WTC11 (cell line): Measurements from ENCODE around the gene KDM3B. TPM values are rescaled to one million over a fixed set of nuclear protein-coding genes. Genes with fewer than 3 reads are reported as not detected.
"Not testable (repeated sequence)": the region's sequence is repeated elsewhere in the genome, so short reads cannot be mapped to it uniquely, and the experiment has no call there.

ENCODE experiments used
- ATAC-seq: fragments of 200-7000 bp; cut with Tn5 transposase; 2 replicates; pipeline ENCODE4 v1.10.0; 2021; ENCODE audit warnings: mild to moderate bottlenecking, moderate library complexity
- CTCF ChIA-PET: fragments of 300-600 bp; sonication (Branson Sonifier 250); formaldehyde crosslinking; loops from one replicate; lab custom pipeline; 2021; ENCODE audit warnings: antibody characterized with exemption; lab: Charles Lee
- POLR2A ChIA-PET: fragments of 350-600 bp; sonication (Branson Sonifier 250); formaldehyde crosslinking; loops from one replicate; lab custom pipeline; 2021; ENCODE audit warnings: antibody characterized with exemption; lab: Charles Lee
- DNase-seq: peaks from one replicate; pipeline ENCODE4 v3.0.0; 2021; ENCODE audit warnings: low spot score
- H3K27ac Mint-ChIP-seq: 2 replicates; pipeline ENCODE4 v1.8.0; 2021; ENCODE audit warnings: mixed read lengths
- H3K27me3 Mint-ChIP-seq: 2 replicates; pipeline ENCODE4 v1.8.0; 2021; ENCODE audit warnings: low read depth, mild to moderate bottlenecking, moderate library complexity, mixed read lengths
- H3K36me3 Mint-ChIP-seq: 2 replicates; pipeline ENCODE4 v1.8.0; 2021; ENCODE audit warnings: mixed read lengths
- H3K4me1 Mint-ChIP-seq: 2 replicates; pipeline ENCODE4 v1.8.0; 2022; ENCODE audit warnings: mixed read lengths
- H3K4me3 Mint-ChIP-seq: 2 replicates; pipeline ENCODE4 v1.8.0; 2021; ENCODE audit warnings: mild to moderate bottlenecking, moderate library complexity, mixed read lengths
- H3K9me3 Mint-ChIP-seq: 2 replicates; pipeline ENCODE4 v1.8.0; 2021; ENCODE audit warnings: mixed read lengths
- CREM ChIP-seq: sonication (generic); formaldehyde crosslinking; IDR thresholded peaks from 2 replicates; pipeline ENCODE4 v1.8.1; 2022; ENCODE audit warnings: mild to moderate bottlenecking, missing genetic modification reagents, moderate library complexity
- FOXJ3 ChIP-seq: sonication (generic); formaldehyde crosslinking; IDR thresholded peaks from 2 replicates; pipeline ENCODE4 v1.9.0; 2021; ENCODE audit warnings: missing genetic modification reagents, mild to moderate bottlenecking, borderline replicate concordance
- NFYB ChIP-seq: sonication (generic); formaldehyde crosslinking; conservative IDR thresholded peaks from 2 replicates; pipeline ENCODE4 v1.8.0; 2022; ENCODE audit warnings: low read depth, missing genetic modification reagents
- NR1H2 ChIP-seq: sonication (generic); formaldehyde crosslinking; IDR thresholded peaks from 2 replicates; pipeline ENCODE4 v1.9.0; 2021; ENCODE audit warnings: mild to moderate bottlenecking, moderate library complexity, missing genetic modification reagents
- SP1 ChIP-seq: sonication (generic); formaldehyde crosslinking; conservative IDR thresholded peaks from 2 replicates; pipeline ENCODE4 v1.8.1; 2022; ENCODE audit warnings: missing genetic modification reagents
- ZNF138 ChIP-seq: sonication (generic); formaldehyde crosslinking; conservative IDR thresholded peaks from 2 replicates; pipeline ENCODE4 v1.8.1; 2022; ENCODE audit warnings: mild to moderate bottlenecking, moderate library complexity, missing genetic modification reagents
- ZNF263 ChIP-seq: sonication (generic); formaldehyde crosslinking; IDR thresholded peaks from 2 replicates; pipeline ENCODE4 v1.8.1; 2022; ENCODE audit warnings: low read depth, mild to moderate bottlenecking, moderate library complexity, missing genetic modification reagents
- ZNF396 ChIP-seq: fragments of 250-450 bp; sonication (Bioruptor Pico); IDR thresholded peaks from 2 replicates; pipeline ENCODE4 v1.8.0; 2021; ENCODE audit warnings: mild to moderate bottlenecking, moderate library complexity, borderline replicate concordance
- ZNF416 ChIP-seq: fragments of 250-450 bp; sonication (Bioruptor Pico); IDR thresholded peaks from 2 replicates; pipeline ENCODE4 v1.9.0; 2021; ENCODE audit warnings: mild to moderate bottlenecking, inconsistent platforms
- ZNF671 ChIP-seq: fragments of 250-450 bp; sonication (Bioruptor Pico); IDR thresholded peaks from 2 replicates; pipeline ENCODE4 v1.8.0; 2021; ENCODE audit warnings: mild to moderate bottlenecking
- total RNA-seq: library from RNA; stranded (reverse); gene quantifications from 3 replicates; pipeline ENCODE4 v1.2.3, GENCODE V29; 2021
- TF ChIP-seq, protein P1 (sequence below): fragments of 200-600 bp; IDR thresholded peaks from 2 replicates; pipeline ENCODE4 v1.8.0; 2022; ENCODE audit warnings: antibody characterized with exemption
- TF ChIP-seq, protein P2 (sequence below): sonication (generic); formaldehyde crosslinking; IDR thresholded peaks from 2 replicates; pipeline ENCODE4 v1.8.0; 2022; ENCODE audit warnings: mild to moderate bottlenecking, missing genetic modification reagents
- TF ChIP-seq, protein P3 (sequence below): sonication (generic); formaldehyde crosslinking; IDR thresholded peaks from 2 replicates; pipeline ENCODE4 v1.8.1; 2022; ENCODE audit warnings: low read depth, missing genetic modification reagents, borderline replicate concordance
- TF ChIP-seq, protein P4 (sequence below): sonication (generic); formaldehyde crosslinking; IDR thresholded peaks from 2 replicates; pipeline ENCODE4 v1.8.1; 2022; ENCODE audit warnings: missing genetic modification reagents, borderline replicate concordance
- TF ChIP-seq, protein P5 (sequence below): sonication (generic); formaldehyde crosslinking; IDR thresholded peaks from 2 replicates; pipeline ENCODE4 v1.8.1; 2023; ENCODE audit warnings: mild to moderate bottlenecking, missing genetic modification reagents, moderate library complexity
- TF ChIP-seq, protein P6 (sequence below): sonication (generic); formaldehyde crosslinking; IDR thresholded peaks from 2 replicates; pipeline ENCODE4 v1.8.0; 2022; ENCODE audit warnings: mild to moderate bottlenecking, missing genetic modification reagents
- TF ChIP-seq, protein P7 (sequence below): sonication (generic); formaldehyde crosslinking; IDR thresholded peaks from 2 replicates; pipeline ENCODE4 v1.8.0; 2023; ENCODE audit warnings: missing genetic modification reagents, mild to moderate bottlenecking, borderline replicate concordance
- TF ChIP-seq, protein P8 (sequence below): fragments of 250-450 bp; sonication (Bioruptor Pico); IDR thresholded peaks from 2 replicates; pipeline ENCODE4 v1.9.0; 2021; ENCODE audit warnings: moderate library complexity, mild to moderate bottlenecking, inconsistent platforms, borderline replicate concordance

The KDM3B gene
- total RNA-seq, 1 experiment from 2014 or later = 87.9 TPM

DNA sequence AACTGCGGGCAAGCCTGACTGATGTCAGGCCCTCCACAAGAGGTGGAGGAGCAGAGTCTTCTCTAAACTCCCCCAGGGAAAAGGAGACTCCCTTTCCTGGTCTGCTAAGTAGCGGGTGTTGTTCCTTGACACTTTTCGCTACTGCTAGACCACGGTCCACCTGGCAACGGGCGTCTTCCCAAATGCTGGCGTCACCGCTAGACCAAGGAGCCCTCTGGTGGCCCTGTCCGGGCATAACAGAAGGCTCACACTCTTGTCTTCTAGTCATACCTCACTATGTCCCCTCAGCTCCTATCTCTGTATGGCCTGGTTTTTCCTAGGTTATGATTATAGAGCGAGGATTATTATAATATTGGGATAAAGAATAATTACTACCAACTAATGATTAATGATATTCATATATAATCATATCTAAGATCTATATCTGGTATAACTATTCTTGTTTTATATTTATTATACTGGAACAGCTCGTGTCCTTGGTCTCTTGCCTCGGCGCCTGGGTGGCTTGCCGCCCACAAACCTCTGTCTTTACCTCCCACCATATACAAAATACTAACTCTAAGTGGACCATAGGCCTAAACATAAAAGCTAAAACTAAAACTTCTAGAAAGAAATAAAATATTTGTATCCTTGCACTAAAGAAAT lies 58.6 kb downstream of the KDM3B start:
- TF ChIP-seq, protein P1, sequence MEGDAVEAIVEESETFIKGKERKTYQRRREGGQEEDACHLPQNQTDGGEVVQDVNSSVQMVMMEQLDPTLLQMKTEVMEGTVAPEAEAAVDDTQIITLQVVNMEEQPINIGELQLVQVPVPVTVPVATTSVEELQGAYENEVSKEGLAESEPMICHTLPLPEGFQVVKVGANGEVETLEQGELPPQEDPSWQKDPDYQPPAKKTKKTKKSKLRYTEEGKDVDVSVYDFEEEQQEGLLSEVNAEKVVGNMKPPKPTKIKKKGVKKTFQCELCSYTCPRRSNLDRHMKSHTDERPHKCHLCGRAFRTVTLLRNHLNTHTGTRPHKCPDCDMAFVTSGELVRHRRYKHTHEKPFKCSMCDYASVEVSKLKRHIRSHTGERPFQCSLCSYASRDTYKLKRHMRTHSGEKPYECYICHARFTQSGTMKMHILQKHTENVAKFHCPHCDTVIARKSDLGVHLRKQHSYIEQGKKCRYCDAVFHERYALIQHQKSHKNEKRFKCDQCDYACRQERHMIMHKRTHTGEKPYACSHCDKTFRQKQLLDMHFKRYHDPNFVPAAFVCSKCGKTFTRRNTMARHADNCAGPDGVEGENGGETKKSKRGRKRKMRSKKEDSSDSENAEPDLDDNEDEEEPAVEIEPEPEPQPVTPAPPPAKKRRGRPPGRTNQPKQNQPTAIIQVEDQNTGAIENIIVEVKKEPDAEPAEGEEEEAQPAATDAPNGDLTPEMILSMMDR = peak; percentile 47; the same call in 1 of the 2 replicates
- H3K27me3 Mint-ChIP-seq, ATAC-seq, H3K4me1 Mint-ChIP-seq, H3K4me3 Mint-ChIP-seq, POLR2A ChIA-PET, H3K27ac Mint-ChIP-seq: not testable (repeated sequence)
- DNase-seq = peak; percentile 78
- peaks cover 63% of the 10 kb centered on the region for H3K36me3 Mint-ChIP-seq
- CTCF ChIA-PET = interaction anchor here (0.8 to 4.3 kb wide), 7 partner anchors 12 to 225 kb away, joined by 3 to 33 read pairs (median 3); partner anchors contain the start of gene KDM3B
- H3K9me3 Mint-ChIP-seq = peaks cover 18% of the 10 kb centered on the region

DNA sequence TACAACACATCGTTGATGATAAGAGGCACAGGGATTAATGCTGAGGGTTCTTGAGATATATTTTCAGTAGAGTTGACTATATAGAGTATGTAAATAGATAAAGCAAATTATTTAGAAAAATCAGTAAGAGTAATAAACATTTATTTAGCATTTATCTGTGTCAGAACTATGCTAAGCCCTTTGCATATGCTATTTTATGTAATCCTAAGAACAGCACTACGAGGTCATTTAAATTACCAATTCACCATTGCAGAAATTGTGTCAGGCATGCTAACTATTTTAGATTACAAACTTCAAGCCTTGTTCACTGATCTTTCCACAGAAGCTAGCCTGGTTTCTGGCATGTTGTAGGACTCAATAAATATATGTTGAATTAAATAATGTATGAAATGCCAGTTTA lies 66.0 kb downstream of the KDM3B start:
- H3K4me3 Mint-ChIP-seq = no peak overlapping the region
- no peaks in the 10 kb centered on the region for H3K9me3 Mint-ChIP-seq
- DNase-seq = no peak
- no peak for TF ChIP-seq ZNF263
- TF ChIP-seq, protein P2, sequence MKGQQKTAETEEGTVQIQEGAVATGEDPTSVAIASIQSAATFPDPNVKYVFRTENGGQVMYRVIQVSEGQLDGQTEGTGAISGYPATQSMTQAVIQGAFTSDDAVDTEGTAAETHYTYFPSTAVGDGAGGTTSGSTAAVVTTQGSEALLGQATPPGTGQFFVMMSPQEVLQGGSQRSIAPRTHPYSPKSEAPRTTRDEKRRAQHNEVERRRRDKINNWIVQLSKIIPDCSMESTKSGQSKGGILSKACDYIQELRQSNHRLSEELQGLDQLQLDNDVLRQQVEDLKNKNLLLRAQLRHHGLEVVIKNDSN (CRISPR knock-in tag) = no peak
- TF ChIP-seq, protein P3, sequence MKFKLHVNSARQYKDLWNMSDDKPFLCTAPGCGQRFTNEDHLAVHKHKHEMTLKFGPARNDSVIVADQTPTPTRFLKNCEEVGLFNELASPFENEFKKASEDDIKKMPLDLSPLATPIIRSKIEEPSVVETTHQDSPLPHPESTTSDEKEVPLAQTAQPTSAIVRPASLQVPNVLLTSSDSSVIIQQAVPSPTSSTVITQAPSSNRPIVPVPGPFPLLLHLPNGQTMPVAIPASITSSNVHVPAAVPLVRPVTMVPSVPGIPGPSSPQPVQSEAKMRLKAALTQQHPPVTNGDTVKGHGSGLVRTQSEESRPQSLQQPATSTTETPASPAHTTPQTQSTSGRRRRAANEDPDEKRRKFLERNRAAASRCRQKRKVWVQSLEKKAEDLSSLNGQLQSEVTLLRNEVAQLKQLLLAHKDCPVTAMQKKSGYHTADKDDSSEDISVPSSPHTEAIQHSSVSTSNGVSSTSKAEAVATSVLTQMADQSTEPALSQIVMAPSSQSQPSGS (CRISPR knock-in tag) = no peak
- TF ChIP-seq, protein P4, sequence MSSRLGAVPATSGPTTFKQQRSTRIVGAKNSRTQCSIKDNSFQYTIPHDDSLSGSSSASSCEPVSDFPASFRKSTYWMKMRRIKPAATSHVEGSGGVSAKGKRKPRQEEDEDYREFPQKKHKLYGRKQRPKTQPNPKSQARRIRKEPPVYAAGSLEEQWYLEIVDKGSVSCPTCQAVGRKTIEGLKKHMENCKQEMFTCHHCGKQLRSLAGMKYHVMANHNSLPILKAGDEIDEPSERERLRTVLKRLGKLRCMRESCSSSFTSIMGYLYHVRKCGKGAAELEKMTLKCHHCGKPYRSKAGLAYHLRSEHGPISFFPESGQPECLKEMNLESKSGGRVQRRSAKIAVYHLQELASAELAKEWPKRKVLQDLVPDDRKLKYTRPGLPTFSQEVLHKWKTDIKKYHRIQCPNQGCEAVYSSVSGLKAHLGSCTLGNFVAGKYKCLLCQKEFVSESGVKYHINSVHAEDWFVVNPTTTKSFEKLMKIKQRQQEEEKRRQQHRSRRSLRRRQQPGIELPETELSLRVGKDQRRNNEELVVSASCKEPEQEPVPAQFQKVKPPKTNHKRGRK = no peak
- TF ChIP-seq, protein P5, sequence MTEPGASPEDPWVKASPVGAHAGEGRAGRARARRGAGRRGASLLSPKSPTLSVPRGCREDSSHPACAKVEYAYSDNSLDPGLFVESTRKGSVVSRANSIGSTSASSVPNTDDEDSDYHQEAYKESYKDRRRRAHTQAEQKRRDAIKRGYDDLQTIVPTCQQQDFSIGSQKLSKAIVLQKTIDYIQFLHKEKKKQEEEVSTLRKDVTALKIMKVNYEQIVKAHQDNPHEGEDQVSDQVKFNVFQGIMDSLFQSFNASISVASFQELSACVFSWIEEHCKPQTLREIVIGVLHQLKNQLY (CRISPR knock-in tag) = no peak
- H3K4me1 Mint-ChIP-seq = no peaks in the 10 kb centered on the region
- POLR2A ChIA-PET = no interaction called here
- no peak overlapping the region for H3K27ac Mint-ChIP-seq
- no peak for ATAC-seq
- peaks cover 67% of the 10 kb centered on the region for H3K36me3 Mint-ChIP-seq
- CTCF ChIA-PET = no interaction called here
- no peaks in the 10 kb centered on the region for H3K27me3 Mint-ChIP-seq

DNA sequence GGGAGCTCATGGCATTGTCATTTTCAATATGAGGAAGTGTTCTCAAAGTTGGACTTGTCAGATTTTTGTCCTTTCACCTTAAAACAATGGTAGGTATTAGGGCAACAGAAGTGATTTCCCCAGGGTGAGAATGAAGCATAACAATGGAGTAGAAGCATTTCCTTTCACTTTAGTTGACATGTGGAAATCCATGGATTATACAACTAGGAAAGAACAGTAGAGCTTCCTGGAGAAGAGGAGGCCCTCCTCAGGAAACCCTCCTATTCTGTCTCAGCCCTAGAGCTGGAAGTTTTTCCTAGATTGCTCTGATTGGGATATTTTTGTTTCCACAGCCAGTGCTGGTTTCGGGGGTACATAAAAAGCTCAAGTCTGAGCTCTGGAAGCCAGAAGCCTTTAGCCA lies 72.6 kb downstream of the KDM3B start:
- Mint-ChIP-seq H3K27ac (no peak overlapping the region), H3K36me3 (peaks cover 76% of the 10 kb centered on the region)
- POLR2A ChIA-PET = no interaction called here
- TF ChIP-seq NFYB (no peak), ZNF416 (CRISPR knock-in tag) (no peak), SP1 (no peak), ZNF671 (no peak), FOXJ3 (CRISPR knock-in tag) (no peak), NR1H2 (CRISPR knock-in tag) (no peak), CREM (no peak), ZNF396 (CRISPR knock-in tag) (no peak), ZNF138 (no peak)
- TF ChIP-seq, protein P6, sequence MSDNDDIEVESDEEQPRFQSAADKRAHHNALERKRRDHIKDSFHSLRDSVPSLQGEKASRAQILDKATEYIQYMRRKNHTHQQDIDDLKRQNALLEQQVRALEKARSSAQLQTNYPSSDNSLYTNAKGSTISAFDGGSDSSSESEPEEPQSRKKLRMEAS (CRISPR knock-in tag) = no peak
- TF ChIP-seq, protein P7, sequence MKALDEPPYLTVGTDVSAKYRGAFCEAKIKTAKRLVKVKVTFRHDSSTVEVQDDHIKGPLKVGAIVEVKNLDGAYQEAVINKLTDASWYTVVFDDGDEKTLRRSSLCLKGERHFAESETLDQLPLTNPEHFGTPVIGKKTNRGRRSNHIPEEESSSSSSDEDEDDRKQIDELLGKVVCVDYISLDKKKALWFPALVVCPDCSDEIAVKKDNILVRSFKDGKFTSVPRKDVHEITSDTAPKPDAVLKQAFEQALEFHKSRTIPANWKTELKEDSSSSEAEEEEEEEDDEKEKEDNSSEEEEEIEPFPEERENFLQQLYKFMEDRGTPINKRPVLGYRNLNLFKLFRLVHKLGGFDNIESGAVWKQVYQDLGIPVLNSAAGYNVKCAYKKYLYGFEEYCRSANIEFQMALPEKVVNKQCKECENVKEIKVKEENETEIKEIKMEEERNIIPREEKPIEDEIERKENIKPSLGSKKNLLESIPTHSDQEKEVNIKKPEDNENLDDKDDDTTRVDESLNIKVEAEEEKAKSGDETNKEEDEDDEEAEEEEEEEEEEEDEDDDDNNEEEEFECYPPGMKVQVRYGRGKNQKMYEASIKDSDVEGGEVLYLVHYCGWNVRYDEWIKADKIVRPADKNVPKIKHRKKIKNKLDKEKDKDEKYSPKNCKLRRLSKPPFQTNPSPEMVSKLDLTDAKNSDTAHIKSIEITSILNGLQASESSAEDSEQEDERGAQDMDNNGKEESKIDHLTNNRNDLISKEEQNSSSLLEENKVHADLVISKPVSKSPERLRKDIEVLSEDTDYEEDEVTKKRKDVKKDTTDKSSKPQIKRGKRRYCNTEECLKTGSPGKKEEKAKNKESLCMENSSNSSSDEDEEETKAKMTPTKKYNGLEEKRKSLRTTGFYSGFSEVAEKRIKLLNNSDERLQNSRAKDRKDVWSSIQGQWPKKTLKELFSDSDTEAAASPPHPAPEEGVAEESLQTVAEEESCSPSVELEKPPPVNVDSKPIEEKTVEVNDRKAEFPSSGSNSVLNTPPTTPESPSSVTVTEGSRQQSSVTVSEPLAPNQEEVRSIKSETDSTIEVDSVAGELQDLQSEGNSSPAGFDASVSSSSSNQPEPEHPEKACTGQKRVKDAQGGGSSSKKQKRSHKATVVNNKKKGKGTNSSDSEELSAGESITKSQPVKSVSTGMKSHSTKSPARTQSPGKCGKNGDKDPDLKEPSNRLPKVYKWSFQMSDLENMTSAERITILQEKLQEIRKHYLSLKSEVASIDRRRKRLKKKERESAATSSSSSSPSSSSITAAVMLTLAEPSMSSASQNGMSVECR = no peak
- TF ChIP-seq, protein P8, sequence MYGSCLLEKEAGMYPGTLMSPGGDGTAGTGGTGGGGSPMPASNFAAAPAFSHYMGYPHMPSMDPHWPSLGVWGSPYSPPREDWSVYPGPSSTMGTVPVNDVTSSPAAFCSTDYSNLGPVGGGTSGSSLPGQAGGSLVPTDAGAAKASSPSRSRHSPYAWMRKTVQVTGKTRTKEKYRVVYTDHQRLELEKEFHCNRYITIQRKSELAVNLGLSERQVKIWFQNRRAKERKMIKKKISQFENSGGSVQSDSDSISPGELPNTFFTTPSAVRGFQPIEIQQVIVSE (CRISPR knock-in tag) = no peak

More for the DNA sequence above, 72.6 kb downstream of the KDM3B start:
- Mint-ChIP-seq H3K27me3 (no peaks in the 10 kb centered on the region), H3K4me3 (no peak overlapping the region), H3K4me1 (no peaks in the 10 kb centered on the region), H3K9me3 (no peaks in the 10 kb centered on the region)
- CTCF ChIA-PET = interaction anchor here (0.8 kb wide), 1 partner anchor 25 kb away, joined by 4 read pairs; no protein-coding TSS in a partner anchor
- ATAC-seq (no peak), DNase-seq (no peak)
